Measurements from ENCODE around the gene XIRP2. TPM values are rescaled to one million over a fixed set of nuclear protein-coding genes. Genes with fewer than 3 reads are reported as not detected.

Gene XIRP2
- polyA plus RNA-seq, 1 experiment, result 0.43 TPM

DNA sequence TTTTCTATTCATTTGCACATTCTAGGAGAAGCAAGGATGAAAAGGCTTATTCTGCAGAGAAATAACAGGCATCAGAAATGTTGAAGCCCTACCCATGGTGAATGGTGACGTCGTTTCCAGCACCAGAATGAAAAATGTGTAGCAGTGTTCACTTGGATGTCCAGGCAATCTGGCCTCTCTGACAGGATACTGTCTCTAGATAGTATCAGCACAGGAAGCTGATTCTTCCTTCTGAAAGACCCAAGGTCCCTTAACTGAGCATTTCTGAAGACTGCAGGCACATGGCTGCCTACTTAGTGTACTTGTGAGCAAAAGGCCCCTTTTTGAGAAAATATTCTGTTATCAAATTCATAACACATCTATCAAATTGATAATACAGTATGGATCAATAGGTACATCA lies 234.1 kb downstream of the XIRP2 start:
- POLR2A ChIA-PET, result no interaction called here
- CTCF ChIA-PET, result no interaction called here
- H3K9me3 ChIP-seq (ENCODE audit: control insufficient read depth, insufficient read depth, low read length), result no peaks in the 10 kb centered on the region

DNA sequence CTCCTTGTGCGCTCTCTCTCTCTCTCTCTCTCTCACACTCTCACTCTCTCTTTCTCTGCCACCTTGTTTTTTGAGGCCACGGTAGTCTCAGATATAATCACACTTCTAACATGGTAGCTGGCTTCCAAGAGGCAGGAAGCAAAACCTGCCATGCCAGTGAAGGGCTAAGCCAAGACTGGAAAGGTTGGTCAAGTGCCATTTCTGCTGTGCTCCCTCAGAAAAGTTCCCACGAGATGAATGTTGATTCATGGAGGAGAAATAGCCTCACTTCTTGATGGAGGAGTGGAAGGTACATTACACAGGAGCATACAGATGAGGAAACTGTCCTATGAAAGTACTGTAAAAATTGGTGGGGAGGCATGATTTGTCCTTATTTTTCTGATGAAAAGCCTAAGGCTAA lies 237.9 kb downstream of the XIRP2 start:
- Histone ChIP-seq H3K27me3 (ENCODE audit: control insufficient read depth, insufficient read depth, low read length) (no peaks in the 10 kb centered on the region), H3K27ac (ENCODE audit: low read depth, low read length) (no peak overlapping the region), H3K4me3 (ENCODE audit: low read depth, low read length) (no peak overlapping the region), H3K9me3 (ENCODE audit: control insufficient read depth, insufficient read depth, low read length) (no peaks in the 10 kb centered on the region)
- DNase-seq (ENCODE audit: low read depth, low spot score), result no peak
- ChIA-PET POLR2A (no interaction called here), CTCF (interaction anchor here (2.3 kb wide), 1 partner anchor 86 kb away, joined by 9 read pairs; no protein-coding TSS in a partner anchor)
- TF ChIP-seq, protein P1, sequence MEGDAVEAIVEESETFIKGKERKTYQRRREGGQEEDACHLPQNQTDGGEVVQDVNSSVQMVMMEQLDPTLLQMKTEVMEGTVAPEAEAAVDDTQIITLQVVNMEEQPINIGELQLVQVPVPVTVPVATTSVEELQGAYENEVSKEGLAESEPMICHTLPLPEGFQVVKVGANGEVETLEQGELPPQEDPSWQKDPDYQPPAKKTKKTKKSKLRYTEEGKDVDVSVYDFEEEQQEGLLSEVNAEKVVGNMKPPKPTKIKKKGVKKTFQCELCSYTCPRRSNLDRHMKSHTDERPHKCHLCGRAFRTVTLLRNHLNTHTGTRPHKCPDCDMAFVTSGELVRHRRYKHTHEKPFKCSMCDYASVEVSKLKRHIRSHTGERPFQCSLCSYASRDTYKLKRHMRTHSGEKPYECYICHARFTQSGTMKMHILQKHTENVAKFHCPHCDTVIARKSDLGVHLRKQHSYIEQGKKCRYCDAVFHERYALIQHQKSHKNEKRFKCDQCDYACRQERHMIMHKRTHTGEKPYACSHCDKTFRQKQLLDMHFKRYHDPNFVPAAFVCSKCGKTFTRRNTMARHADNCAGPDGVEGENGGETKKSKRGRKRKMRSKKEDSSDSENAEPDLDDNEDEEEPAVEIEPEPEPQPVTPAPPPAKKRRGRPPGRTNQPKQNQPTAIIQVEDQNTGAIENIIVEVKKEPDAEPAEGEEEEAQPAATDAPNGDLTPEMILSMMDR (IDR thresholded peaks at IDR 0.05; ENCODE audit: low read depth, low read length), result no peak

More for the DNA sequence above, 234.1 kb downstream of the XIRP2 start:
- no peak for DNase-seq (ENCODE audit: low read depth, low spot score)
- H3K27me3 ChIP-seq (ENCODE audit: control insufficient read depth, insufficient read depth, low read length), result no peaks in the 10 kb centered on the region
- no peak overlapping the region for H3K27ac ChIP-seq (ENCODE audit: low read depth, low read length)
- no peak overlapping the region for H3K4me3 ChIP-seq (ENCODE audit: low read depth, low read length)
- TF ChIP-seq, protein P1 (IDR thresholded peaks at IDR 0.05; ENCODE audit: low read depth, low read length), result no peak

DNA sequence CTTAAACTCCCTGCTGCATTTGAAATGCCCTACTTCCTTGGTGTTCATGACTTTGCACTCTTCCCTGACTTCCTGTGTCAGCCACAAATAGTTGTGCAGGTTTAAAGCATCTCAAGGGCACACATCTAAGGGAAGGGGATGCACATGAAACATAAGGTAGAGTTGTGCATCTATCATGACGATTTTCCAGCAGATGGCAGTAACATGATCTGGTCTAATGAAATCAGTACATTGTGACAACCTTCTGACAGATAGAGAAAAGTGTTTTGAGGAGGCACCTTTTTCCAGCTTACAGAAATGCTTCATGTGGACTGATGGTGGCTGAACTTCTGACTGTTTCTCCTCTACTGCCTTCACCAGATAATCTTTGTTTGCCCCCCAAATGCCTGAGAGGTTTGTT lies 238.9 kb downstream of the XIRP2 start:
- no peak for DNase-seq (ENCODE audit: low read depth, low spot score)
- H3K9me3 ChIP-seq (ENCODE audit: control insufficient read depth, insufficient read depth, low read length), result no peaks in the 10 kb centered on the region
- no peak overlapping the region for H3K27ac ChIP-seq (ENCODE audit: low read depth, low read length)
- ChIA-PET POLR2A (no interaction called here), CTCF (interaction anchor here (0.7 to 0.8 kb wide), 2 partner anchors 83 to 85 kb away, joined by 3 read pairs; no protein-coding TSS in a partner anchor)
- H3K27me3 ChIP-seq (ENCODE audit: control insufficient read depth, insufficient read depth, low read length), result no peaks in the 10 kb centered on the region
- TF ChIP-seq, protein P1 (IDR thresholded peaks at IDR 0.05; ENCODE audit: low read depth, low read length), result peak; percentile 33
- no peak overlapping the region for H3K4me3 ChIP-seq (ENCODE audit: low read depth, low read length)

DNA sequence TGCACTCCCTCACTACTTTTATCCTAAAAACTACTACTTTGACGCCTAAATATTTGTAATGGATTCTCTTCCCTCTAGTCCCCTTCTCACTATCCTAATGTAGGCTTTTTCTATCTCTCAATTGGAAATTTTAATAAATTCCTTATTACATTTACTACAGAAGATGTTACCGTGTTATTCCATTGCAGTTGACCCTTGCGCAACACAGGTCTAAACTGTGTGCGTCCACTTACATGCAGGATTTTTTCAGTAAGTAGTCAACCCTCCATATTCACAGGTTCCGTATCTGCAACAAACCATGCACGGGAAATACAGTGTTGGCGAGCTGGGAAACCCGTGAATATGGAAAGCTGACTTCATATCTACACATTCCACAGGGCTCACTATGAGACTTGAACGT lies 239.8 kb downstream of the XIRP2 start:
- ChIA-PET CTCF (interaction anchor here (0.9 to 2.3 kb wide), 2 partner anchors 18 to 84 kb away, joined by 3 to 10 read pairs; no protein-coding TSS in a partner anchor), POLR2A (no interaction called here)
- TF ChIP-seq, protein P1 (IDR thresholded peaks at IDR 0.05; ENCODE audit: low read depth, low read length), result no peak
- DNase-seq (ENCODE audit: low read depth, low spot score), result no peak
- H3K27ac ChIP-seq (ENCODE audit: low read depth, low read length), result no peak overlapping the region
- no peaks in the 10 kb centered on the region for H3K9me3 ChIP-seq (ENCODE audit: control insufficient read depth, insufficient read depth, low read length)
- H3K27me3 ChIP-seq (ENCODE audit: control insufficient read depth, insufficient read depth, low read length), result no peaks in the 10 kb centered on the region
- H3K4me3 ChIP-seq (ENCODE audit: low read depth, low read length), result no peak overlapping the region

DNA sequence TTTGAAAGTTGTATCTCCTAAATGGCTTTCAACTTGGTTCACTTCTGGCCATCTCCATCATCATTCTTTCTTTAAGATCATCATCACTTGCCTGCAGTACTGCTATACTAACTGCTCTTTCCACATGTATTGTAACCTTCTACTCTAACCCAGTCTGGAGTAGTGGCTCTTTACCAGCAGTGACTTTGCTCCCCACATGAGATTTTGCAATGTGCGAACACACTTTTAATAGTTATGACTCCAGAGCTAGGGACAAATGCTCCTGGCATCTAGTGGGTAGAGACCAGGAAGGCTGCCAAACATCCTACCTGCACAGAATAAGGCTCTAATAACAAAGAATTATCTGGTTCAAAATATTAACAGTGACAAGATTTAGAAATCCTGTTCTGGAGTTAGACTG lies 243.8 kb downstream of the XIRP2 start:
- TF ChIP-seq, protein P1 (IDR thresholded peaks at IDR 0.05; ENCODE audit: low read depth, low read length), result no peak
- H3K27ac ChIP-seq (ENCODE audit: low read depth, low read length), result no peak overlapping the region
- DNase-seq (ENCODE audit: low read depth, low spot score), result no peak
- no peaks in the 10 kb centered on the region for H3K27me3 ChIP-seq (ENCODE audit: control insufficient read depth, insufficient read depth, low read length)
- CTCF ChIA-PET, result interaction anchor here (1.0 kb wide), 1 partner anchor 12 kb away, joined by 5 read pairs; no protein-coding TSS in a partner anchor
- no peak overlapping the region for H3K4me3 ChIP-seq (ENCODE audit: low read depth, low read length)
- POLR2A ChIA-PET, result no interaction called here
- no peaks in the 10 kb centered on the region for H3K9me3 ChIP-seq (ENCODE audit: control insufficient read depth, insufficient read depth, low read length)
